Kidney capillary endothelial cell (primary cell): ENCODE data around the gene SLAMF1.
"Not testable (repeated sequence)": the region's sequence is repeated elsewhere in the genome, so short reads cannot be mapped to it uniquely, and the experiment has no call there.

Experiments used
- DNase-seq: peaks from one replicate; pipeline ENCODE4 v3.0.0-alpha.2; 2018; ENCODE audit warnings: low spot score

SLAMF1 gene

GRCh38 chr1:160639652-160640051 lies 7.2 kb downstream of the SLAMF1 start:
- no peak for DNase-seq

GRCh38 chr1:160638926-160639325 lies 7.9 kb downstream of the SLAMF1 start:
- DNase-seq, result no peak

- DNase-seq, result no peak
These were observed 8.3 kb downstream of the SLAMF1 start for GRCh38 chr1:160638540-160638857.

GRCh38 chr1:160637821-160638539 lies 8.9 kb downstream of the SLAMF1 start:
- no peak for DNase-seq

GRCh38 chr1:160637065-160637464 lies 9.8 kb downstream of the SLAMF1 start:
- no peak for DNase-seq

- no peak for DNase-seq
These were observed 10.3 kb downstream of the SLAMF1 start for GRCh38 chr1:160636547-160636946.

GRCh38 chr1:160636076-160636475 lies 10.8 kb downstream of the SLAMF1 start:
- DNase-seq, result no peak

- no peak for DNase-seq
These were observed 12.0 kb downstream of the SLAMF1 start for GRCh38 chr1:160634543-160635491.

- DNase-seq, result no peak
These were observed 13.4 kb downstream of the SLAMF1 start for GRCh38 chr1:160633330-160633903.

- no peak for DNase-seq
These were observed 14.7 kb downstream of the SLAMF1 start for GRCh38 chr1:160631983-160632625.

- DNase-seq, result no peak
These were observed 16.1 kb downstream of the SLAMF1 start for GRCh38 chr1:160630523-160631451.

- no peak for DNase-seq
These were observed 17.3 kb downstream of the SLAMF1 start for GRCh38 chr1:160629286-160630210.

GRCh38 chr1:160628799-160629263 lies 18.0 kb downstream of the SLAMF1 start:
- DNase-seq, result no peak

- DNase-seq, result not testable (repeated sequence)
These were observed 19.1 kb downstream of the SLAMF1 start for GRCh38 chr1:160627677-160628289.

- DNase-seq, result no peak
These were observed 20.1 kb downstream of the SLAMF1 start for GRCh38 chr1:160626509-160627342.

GRCh38 chr1:160625725-160626498 lies 20.9 kb downstream of the SLAMF1 start:
- DNase-seq, result no peak

- DNase-seq, result no peak
These were observed 21.5 kb downstream of the SLAMF1 start for GRCh38 chr1:160625321-160625720.

- no peak for DNase-seq
These were observed 22.4 kb downstream of the SLAMF1 start for GRCh38 chr1:160624464-160624863.
